Spleen (tissue), 7 donors: ENCODE data around the gene PARVG.

Experiments used
- CTCF ChIP-seq, 11 experiments: fragments of 200-600 bp in 7 of 11; fragments of 450-650 bp in 4 of 11; sonication (generic) in 4 of 11; IDR thresholded peaks in 8 of 11; conservative IDR thresholded peaks in 3 of 11; 1 replicate in 7 of 11; 2 replicates in 4 of 11; pipeline versions ENCODE4 v1.4.0 to v1.8.0; 2016 to 2021; ENCODE audit warnings: antibody characterized with exemption in 11 of 11, inconsistent platforms in 4 of 11, mild to moderate bottlenecking in 1 of 11
- POLR2A ChIP-seq, 3 donors: fragments of 450-650 bp; IDR thresholded peaks; one replicate each; pipeline ENCODE4 v1.5.1; 2017; ENCODE audit warnings: antibody characterized with exemption in 3 of 3, mild to moderate bottlenecking in 1 of 3
- donor health status: DM: no; HTN: no; CAD: no; lungs with moderate emphysema.
- donor health status: DM: no; HTN: no; CAD: no.
- donor health status: DM: no; HTN: no; CAD: no.

- TF ChIP-seq POLR2A (IDR thresholded peaks at IDR 0.05) (no peak), CTCF (IDR thresholded peaks at IDR 0.05 in 8 of 11, conservative IDR thresholded peaks at IDR 0.05 in 3 of 11) (no peak)
Measured at GRCh38 chr22:44175676-44176075, 5.0 kb upstream of the PARVG start.
